Stomach smooth muscle (tissue), 2 donors: ENCODE data around the gene KIF24.

Source experiments
- H3K27ac ChIP-seq: one replicate; pipeline ENCODE4 v1.7.0; 2013; ENCODE audit warnings: mild to moderate bottlenecking, low read length, inconsistent platforms
- H3K27me3 ChIP-seq, 2 donors: one replicate each; pipeline ENCODE4 v1.7.0; 2013; ENCODE audit warnings: low read length in 2 of 2; ENCODE audit not compliant: insufficient read depth in 2 of 2, control insufficient read depth in 1 of 2
- H3K36me3 ChIP-seq, 2 donors: one replicate each; pipeline ENCODE4 v1.7.0; 2013; ENCODE audit warnings: low read length in 2 of 2; ENCODE audit not compliant: control insufficient read depth in 2 of 2, insufficient read depth in 2 of 2
- H3K4me1 ChIP-seq: one replicate; pipeline ENCODE4 v1.7.0; 2013; ENCODE audit warnings: low read length; ENCODE audit not compliant: control insufficient read depth, insufficient read depth
- H3K4me3 ChIP-seq, 2 donors: one replicate each; pipeline ENCODE4 v1.7.0; 2013; ENCODE audit warnings: low read length in 2 of 2
- H3K9ac ChIP-seq, 2 donors: one replicate each; pipeline ENCODE4 v1.7.0; 2013; ENCODE audit warnings: low read length in 2 of 2, mild to moderate bottlenecking in 1 of 2
- H3K9me3 ChIP-seq, 2 donors: one replicate each; pipeline ENCODE4 v1.7.0; 2013; ENCODE audit warnings: low read length in 2 of 2; ENCODE audit not compliant: control insufficient read depth in 2 of 2
- donor health status: healthy.
- donor health status: Pancreatic carcinoma.

Gene KIF24

GRCh38 chr9:34289159-34289558, 39.9 kb downstream of the KIF24 start:
- no peaks in the 10 kb centered on the region for H3K36me3 ChIP-seq
- peaks cover 2% of the 10 kb centered on the region for H3K4me1 ChIP-seq
- no peak overlapping the region for H3K9ac ChIP-seq
- H3K27ac ChIP-seq: no peak overlapping the region
- H3K9me3 ChIP-seq: no peaks in the 10 kb centered on the region
- H3K27me3 ChIP-seq: no peaks in the 10 kb centered on the region
- no peak overlapping the region for H3K4me3 ChIP-seq

DNA sequence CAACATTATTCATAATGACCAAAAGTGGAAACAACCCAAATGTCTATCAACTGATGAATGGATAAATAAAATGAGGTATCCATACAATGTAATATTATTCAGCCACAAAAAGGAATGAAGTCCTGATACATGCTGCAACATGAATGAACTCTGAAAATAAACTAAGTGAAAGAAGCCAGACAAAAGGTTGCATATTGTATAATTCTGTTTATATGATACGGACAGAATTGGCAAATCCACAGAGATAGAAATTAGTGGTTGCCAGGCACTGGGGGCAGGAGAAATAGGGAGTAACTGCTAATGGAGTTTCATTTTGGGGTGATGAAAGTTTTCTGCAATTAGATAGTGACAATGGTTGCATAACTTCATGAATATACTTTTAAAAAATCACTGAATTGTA, 47.0 kb downstream of the KIF24 start:
- H3K9ac ChIP-seq: no peak overlapping the region
- H3K27ac ChIP-seq: no peak overlapping the region
- peaks cover 5% of the 10 kb centered on the region for H3K4me1 ChIP-seq
- H3K27me3 ChIP-seq: no peaks in the 10 kb centered on the region
- H3K36me3 ChIP-seq: no peaks in the 10 kb centered on the region
- no peak overlapping the region for H3K4me3 ChIP-seq
- no peaks in the 10 kb centered on the region for H3K9me3 ChIP-seq

GRCh38 chr9:34279411-34279810, 49.7 kb downstream of the KIF24 start:
- H3K36me3 ChIP-seq: no peaks in the 10 kb centered on the region
- no peak overlapping the region for H3K4me3 ChIP-seq
- H3K27me3 ChIP-seq: no peaks in the 10 kb centered on the region
- H3K27ac ChIP-seq: no peak overlapping the region
- no peak overlapping the region for H3K9ac ChIP-seq
- H3K9me3 ChIP-seq: no peaks in the 10 kb centered on the region
- H3K4me1 ChIP-seq: peaks cover 5% of the 10 kb centered on the region
